GM12878 (cell line): ENCODE results near the gene VGLL3.

Experiments used
- CREB1 ChIP-seq: IDR thresholded peaks from 2 replicates; pipeline ENCODE4 v1.6.1; 2012; ENCODE audit warnings: low read depth, mild to moderate bottlenecking, inconsistent platforms
- EP300 ChIP-seq, 2 experiments: fragments of 150-350 bp in 1 of 2; IDR thresholded peaks; 2 replicates each; pipeline ENCODE4 v1.6.1; 2011 to 2012; ENCODE audit warnings: low read depth in 2 of 2, low read length in 2 of 2, borderline replicate concordance in 1 of 2, improper control_type of control experiment in 1 of 2, inconsistent platforms in 1 of 2; ENCODE audit not compliant: control insufficient read depth in 1 of 2
- IKZF1 ChIP-seq: fragments of 450-650 bp; conservative IDR thresholded peaks from 2 replicates; pipeline ENCODE4 v1.6.1; 2017; ENCODE audit warnings: antibody characterized with exemption, mild to moderate bottlenecking
- NKRF ChIP-seq: fragments of 450-650 bp; conservative IDR thresholded peaks from 2 replicates; pipeline ENCODE4 v1.6.1; 2017; ENCODE audit warnings: mild to moderate bottlenecking, moderate library complexity
- POLR2A ChIP-seq: IDR thresholded peaks from 2 replicates; pipeline ENCODE4 v1.6.1; 2011; ENCODE audit warnings: low read depth, mild to moderate bottlenecking, low read length
- RFX5 ChIP-seq: IDR thresholded peaks from 2 replicates; pipeline ENCODE4 v1.6.1; 2011; ENCODE audit warnings: low read depth, low read length, improper control_type of control experiment
- YY1 ChIP-seq: IDR thresholded peaks from 2 replicates; pipeline ENCODE4 v1.6.1; 2011; ENCODE audit warnings: low read depth, mild to moderate bottlenecking, low read length

DNA sequence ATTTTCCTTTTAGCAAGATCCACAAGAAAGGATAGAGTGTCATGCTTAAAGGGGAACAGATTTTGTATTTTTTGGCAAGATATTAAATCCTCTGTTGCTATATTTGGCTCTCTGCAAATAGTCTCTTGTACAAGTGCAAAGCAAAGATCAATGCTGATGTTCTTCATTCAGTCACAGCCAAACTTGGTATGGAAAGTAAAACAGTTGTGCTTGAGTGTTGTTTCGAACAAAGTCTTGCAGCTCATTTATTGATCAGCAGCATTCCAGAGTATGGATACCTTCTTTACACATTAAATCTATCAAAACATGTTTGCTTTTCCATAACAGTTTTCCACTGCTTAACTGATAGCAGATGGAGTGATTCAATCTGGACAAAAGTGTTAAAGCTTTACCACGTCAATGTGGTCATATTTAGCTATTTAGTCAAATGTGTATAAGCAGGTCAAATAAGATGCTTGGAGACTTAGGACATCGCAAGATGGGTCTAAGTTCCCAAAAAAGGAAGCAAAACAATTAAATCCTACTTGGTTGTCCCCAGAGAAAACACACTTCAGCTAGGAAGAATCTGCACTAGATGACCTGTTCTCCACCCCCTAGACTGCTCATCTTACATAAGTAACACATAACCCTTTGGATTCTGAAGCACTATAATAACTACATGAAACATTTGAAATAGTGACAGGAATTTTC lies 52.4 kb downstream of the VGLL3 start:
- no peak for TF ChIP-seq CREB1
- no peak for TF ChIP-seq POLR2A
- TF ChIP-seq YY1, result no peak
- TF ChIP-seq IKZF1, result no peak
- no peak for TF ChIP-seq RFX5
- no peak for TF ChIP-seq NKRF
- TF ChIP-seq EP300 (IDR thresholded peaks at IDR 0.05; ENCODE audit: borderline replicate concordance in 1 of 2, control insufficient read depth in 1 of 2, low read depth in 2 of 2, low read length in 2 of 2), result no peak
